Sigmoid colon (tissue), 7 donors: ENCODE results near the gene TSPAN18. TPM values are rescaled to one million over a fixed set of nuclear protein-coding genes. Genes with fewer than 3 reads are reported as not detected.

Source experiments
- DNase-seq: peaks from one replicate; pipeline ENCODE4 v3.0.0-alpha.2; 2019
- H3K27ac ChIP-seq, 4 donors: fragments of 200-600 bp; sonication (generic); one replicate each; pipeline ENCODE4 v1.5.1; 2016 to 2019; ENCODE audit warnings: mild to moderate bottlenecking in 1 of 4
- H3K27me3 ChIP-seq, 3 donors: fragments of 200-600 bp; sonication (generic); one replicate each; pipeline ENCODE4 v1.5.1; 2019; ENCODE audit warnings: mild to moderate bottlenecking in 1 of 3
- H3K36me3 ChIP-seq, 4 donors: fragments of 200-600 bp; sonication (generic); one replicate each; pipeline ENCODE4 v1.5.1; 2016 to 2019
- H3K4me1 ChIP-seq, 4 donors: fragments of 200-600 bp; sonication (generic); one replicate each; pipeline ENCODE4 v1.5.1; 2017 to 2019
- H3K4me3 ChIP-seq, 4 donors: fragments of 200-600 bp; sonication (generic); one replicate each; pipeline ENCODE4 v1.5.1; 2017 to 2019; ENCODE audit warnings: mild to moderate bottlenecking in 2 of 4, moderate library complexity in 1 of 4
- H3K9me3 ChIP-seq, 4 donors: fragments of 200-600 bp in 3 of 4; sonication (generic) in 3 of 4; one replicate each; pipeline versions ENCODE4 v1.5.1 to v1.6.1; 2013 to 2019
- EP300 ChIP-seq, 4 donors: sonication (generic); formaldehyde crosslinking; IDR thresholded peaks; one replicate each; pipeline ENCODE4 v1.6.1; 2017; ENCODE audit warnings: antibody characterized with exemption in 4 of 4
- POLR2A ChIP-seq, 2 donors: fragments of 450-650 bp; IDR thresholded peaks; one replicate each; pipeline ENCODE4 v1.6.1; 2016; ENCODE audit warnings: antibody characterized with exemption in 2 of 2, mild to moderate bottlenecking in 2 of 2, moderate library complexity in 2 of 2
- POLR2AphosphoS5 ChIP-seq, 4 donors: sonication (generic); formaldehyde crosslinking; IDR thresholded peaks; one replicate each; pipeline ENCODE4 v1.6.1; 2017; ENCODE audit warnings: antibody characterized with exemption in 4 of 4
- whole genome bisulfite sequencing, 2 donors: extraction: QIAGEN DNeasy Blood & Tissue Kit; methylation state at CpG; one replicate each; pipeline ENCODE4 v1.1.7; 2013; 5-methylcytosine and 5-hydroxymethylcytosine counted together
- intact Hi-C: fragments of 100-400 bp; cut with DNase I; formaldehyde crosslinking; loops from one replicate; pipeline ENCODE4 v1.15.1; 2023
- polyA plus RNA-seq, 3 donors: library from polyadenylated mRNA; stranded (reverse); fragments of 200-250 nt; gene quantifications; one replicate each; pipeline ENCODE4 v1.2.3, GENCODE V29; 2013
- total RNA-seq, 4 donors: library from RNA; depleted of rRNA; stranded (reverse); fragments of >200 nt; gene quantifications; one replicate each; pipeline ENCODE4 v1.1.0, GENCODE V29; 2016
- TF ChIP-seq, protein P1 (sequence below), 4 experiments: fragments of 450-650 bp in 3 of 4; fragments of 200-600 bp in 1 of 4; IDR thresholded peaks; one replicate each; pipeline ENCODE4 v1.5.1; 2016 to 2019; ENCODE audit warnings: antibody characterized with exemption in 4 of 4, mild to moderate bottlenecking in 3 of 4, moderate library complexity in 2 of 4
- donor health status: healthy with polysubstance abuse.
- donor health status: Bipolar disorder and iron deficiency.
- donor health status: healthy.

Gene TSPAN18
- total and polyA plus RNA-seq, 7 donors: 0.23 to 75.3 (median 13.8) TPM

DNA sequence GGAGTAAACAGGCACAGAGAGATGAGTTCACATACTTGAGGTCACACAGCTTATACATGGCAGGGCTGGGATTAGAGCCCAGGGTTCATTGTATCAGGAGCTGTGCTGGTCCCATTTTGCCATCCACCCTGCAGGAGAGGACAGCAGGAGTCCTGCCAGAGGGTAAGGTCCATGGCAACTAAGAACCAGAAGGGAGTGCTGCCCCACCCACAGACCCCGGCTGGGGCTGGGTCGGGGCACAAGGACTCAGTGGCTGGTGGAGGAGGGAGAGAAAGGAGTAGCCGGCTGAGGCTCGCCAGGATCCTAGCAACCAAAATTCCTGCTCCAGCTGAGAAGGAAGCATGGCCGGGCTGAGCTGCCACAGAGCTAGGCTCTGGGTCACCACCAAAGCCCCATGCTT is 249.8 kb downstream of the TSPAN18 start:
- 29 to 71% methylated on average over 5 of the region's 5 CpGs for WGBS, 2 donors
- no peak for DNase-seq
- Histone ChIP-seq H3K4me3 (no peak overlapping the region), H3K4me1 (no peaks in the 10 kb centered on the region), H3K9me3 (no peaks in the 10 kb centered on the region), H3K27me3 (no peaks in the 10 kb centered on the region), H3K36me3 (no peaks in the 10 kb centered on the region), H3K27ac (no peak overlapping the region)
- no peak for TF ChIP-seq POLR2A (IDR thresholded peaks at IDR 0.05)
- TF ChIP-seq, protein P1, sequence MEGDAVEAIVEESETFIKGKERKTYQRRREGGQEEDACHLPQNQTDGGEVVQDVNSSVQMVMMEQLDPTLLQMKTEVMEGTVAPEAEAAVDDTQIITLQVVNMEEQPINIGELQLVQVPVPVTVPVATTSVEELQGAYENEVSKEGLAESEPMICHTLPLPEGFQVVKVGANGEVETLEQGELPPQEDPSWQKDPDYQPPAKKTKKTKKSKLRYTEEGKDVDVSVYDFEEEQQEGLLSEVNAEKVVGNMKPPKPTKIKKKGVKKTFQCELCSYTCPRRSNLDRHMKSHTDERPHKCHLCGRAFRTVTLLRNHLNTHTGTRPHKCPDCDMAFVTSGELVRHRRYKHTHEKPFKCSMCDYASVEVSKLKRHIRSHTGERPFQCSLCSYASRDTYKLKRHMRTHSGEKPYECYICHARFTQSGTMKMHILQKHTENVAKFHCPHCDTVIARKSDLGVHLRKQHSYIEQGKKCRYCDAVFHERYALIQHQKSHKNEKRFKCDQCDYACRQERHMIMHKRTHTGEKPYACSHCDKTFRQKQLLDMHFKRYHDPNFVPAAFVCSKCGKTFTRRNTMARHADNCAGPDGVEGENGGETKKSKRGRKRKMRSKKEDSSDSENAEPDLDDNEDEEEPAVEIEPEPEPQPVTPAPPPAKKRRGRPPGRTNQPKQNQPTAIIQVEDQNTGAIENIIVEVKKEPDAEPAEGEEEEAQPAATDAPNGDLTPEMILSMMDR (IDR thresholded peaks at IDR 0.05): no peak
- no peak for TF ChIP-seq POLR2AphosphoS5 (IDR thresholded peaks at IDR 0.05)
- no peak for TF ChIP-seq EP300 (IDR thresholded peaks at IDR 0.05)
- intact Hi-C loops: no loop called here

- Histone ChIP-seq H3K9me3 (no peaks in the 10 kb centered on the region), H3K27me3 (no peaks in the 10 kb centered on the region), H3K36me3 (no peaks in the 10 kb centered on the region), H3K27ac (no peak overlapping the region), H3K4me3 (no peak overlapping the region), H3K4me1 (no peaks in the 10 kb centered on the region)
- no peak for TF ChIP-seq POLR2AphosphoS5 (IDR thresholded peaks at IDR 0.05)
- TF ChIP-seq, protein P1 (IDR thresholded peaks at IDR 0.05): peak in 1 of 4 experiments; percentile 8
- no peak for DNase-seq
- 8 to 18% methylated on average over 9 of the region's 9 CpGs for WGBS, 2 donors
- intact Hi-C loops: no loop called here
These were observed 250.8 kb downstream of the TSPAN18 start for GRCh38 chr11:44977493-44977984.

DNA sequence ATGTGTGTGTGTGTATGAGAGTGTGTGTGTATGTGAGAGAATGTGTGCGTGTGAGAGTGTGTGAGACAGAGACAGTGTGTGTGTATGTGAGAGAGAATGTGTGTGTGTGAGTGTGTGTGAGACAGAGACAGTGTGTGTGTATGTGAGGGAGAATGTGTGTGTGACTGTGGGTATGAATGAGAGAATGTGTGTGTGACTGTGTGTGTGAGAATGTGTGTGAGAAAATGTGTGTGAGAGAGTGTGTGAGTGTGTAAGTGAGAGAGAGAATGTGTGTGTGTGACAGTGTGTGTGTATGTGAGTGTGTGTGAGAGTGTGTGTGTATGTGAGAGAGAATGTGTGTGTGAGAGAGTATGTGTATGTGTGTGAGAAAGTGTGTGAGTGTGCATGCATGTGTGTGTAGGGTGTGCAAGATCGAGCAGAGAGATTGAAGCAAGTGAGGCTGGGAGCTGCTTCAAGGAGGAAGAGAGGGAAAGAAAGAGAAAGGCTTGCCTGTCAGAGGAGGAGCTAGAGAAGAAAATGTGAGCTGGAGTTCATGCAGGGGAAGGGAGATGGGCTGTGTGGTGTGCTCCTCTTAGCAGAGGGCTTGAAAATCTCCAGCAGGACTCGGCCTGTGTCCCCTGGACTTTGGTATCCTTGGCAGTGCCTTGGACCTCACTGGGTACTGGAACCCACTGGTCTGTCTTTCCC is 251.7 kb downstream of the TSPAN18 start:
- H3K4me3 ChIP-seq: no peak overlapping the region
- no peaks in the 10 kb centered on the region for H3K9me3 ChIP-seq
- no peaks in the 10 kb centered on the region for H3K36me3 ChIP-seq
- H3K27me3 ChIP-seq: no peaks in the 10 kb centered on the region
- intact Hi-C loops: no loop called here
- TF ChIP-seq POLR2A (IDR thresholded peaks at IDR 0.05) (no peak), POLR2AphosphoS5 (IDR thresholded peaks at IDR 0.05) (no peak), EP300 (IDR thresholded peaks at IDR 0.05) (no peak)
- TF ChIP-seq, protein P1 (IDR thresholded peaks at IDR 0.05): no peak
- no peak overlapping the region for H3K27ac ChIP-seq
- DNase-seq: no peak
- 15 to 47% methylated on average over 3 of the region's 3 CpGs for WGBS, 2 donors
- no peaks in the 10 kb centered on the region for H3K4me1 ChIP-seq

GRCh38 chr11:44978961-44979331 is 252.2 kb downstream of the TSPAN18 start:
- no peak overlapping the region for H3K4me3 ChIP-seq
- H3K4me1 ChIP-seq: no peaks in the 10 kb centered on the region
- no peaks in the 10 kb centered on the region for H3K36me3 ChIP-seq
- intact Hi-C loops: no loop called here
- no peak for DNase-seq
- H3K27me3 ChIP-seq: no peaks in the 10 kb centered on the region
- H3K9me3 ChIP-seq: no peaks in the 10 kb centered on the region
- peak overlapping the region in 1 of 4 donors; percentile 20 for H3K27ac ChIP-seq
- TF ChIP-seq EP300 (IDR thresholded peaks at IDR 0.05) (no peak), POLR2AphosphoS5 (IDR thresholded peaks at IDR 0.05) (no peak), POLR2A (IDR thresholded peaks at IDR 0.05) (no peak)
- TF ChIP-seq, protein P1 (IDR thresholded peaks at IDR 0.05): no peak
- 29 to 79% methylated on average over 1 of the region's 1 CpG for WGBS, 2 donors
